Suppressor macrophage treated with lipopolysaccharide for 1 hour (primary cell): Measurements from ENCODE around the gene SLITRK1.

Experiments
- DNase-seq, 3 donors: peaks; one replicate each; pipeline ENCODE4 v3.0.0-alpha.2; 2020 to 2022

SLITRK1 gene

GRCh38 chr13:83865161-83866137 is 16.8 kb downstream of the SLITRK1 start:
- no peak for DNase-seq

GRCh38 chr13:83853771-83854170 is 28.5 kb downstream of the SLITRK1 start:
- DNase-seq: no peak

GRCh38 chr13:83845106-83845505 is 37.2 kb downstream of the SLITRK1 start:
- no peak for DNase-seq

GRCh38 chr13:83839146-83839545 is 43.1 kb downstream of the SLITRK1 start:
- no peak for DNase-seq

- no peak for DNase-seq
These were observed 50.5 kb downstream of the SLITRK1 start for GRCh38 chr13:83831796-83832195.

GRCh38 chr13:83829810-83830209 is 52.5 kb downstream of the SLITRK1 start:
- DNase-seq: no peak

GRCh38 chr13:83827338-83827737 is 54.9 kb downstream of the SLITRK1 start:
- DNase-seq: no peak
